Esophagus (tissue), 2 donors: ENCODE measurements around the gene SETDB1. TPM values are rescaled to one million over a fixed set of nuclear protein-coding genes. Genes with fewer than 3 reads are reported as not detected.

Experiments
- H3K27ac ChIP-seq, 2 donors: one replicate each; pipeline ENCODE4 v1.5.1; 2013; ENCODE audit warnings: low read depth in 2 of 2, mild to moderate bottlenecking in 2 of 2, inconsistent platforms in 1 of 2, low read length in 1 of 2, moderate library complexity in 1 of 2
- H3K27me3 ChIP-seq, 2 donors: one replicate each; pipeline ENCODE4 v1.6.1; 2013; ENCODE audit warnings: low read length in 2 of 2, control low read depth in 1 of 2, mild to moderate bottlenecking in 1 of 2; ENCODE audit not compliant: insufficient read depth in 2 of 2, control insufficient read depth in 1 of 2
- H3K36me3 ChIP-seq, 2 donors: one replicate each; pipeline ENCODE4 v1.6.1; 2013; ENCODE audit warnings: low read length in 1 of 2; ENCODE audit not compliant: control insufficient read depth in 2 of 2, insufficient read depth in 2 of 2
- H3K4me1 ChIP-seq, 2 donors: one replicate each; pipeline ENCODE4 v1.6.1; 2013; ENCODE audit warnings: low read length in 1 of 2; ENCODE audit not compliant: control insufficient read depth in 2 of 2, insufficient read depth in 2 of 2
- H3K4me3 ChIP-seq, 2 donors: one replicate each; pipeline ENCODE4 v1.5.1; 2013; ENCODE audit warnings: low read length in 2 of 2, mild to moderate bottlenecking in 2 of 2, low read depth in 1 of 2, moderate library complexity in 1 of 2
- H3K9me3 ChIP-seq, 2 donors: one replicate each; pipeline ENCODE4 v1.6.1; 2013; ENCODE audit warnings: mild to moderate bottlenecking in 2 of 2, low read depth in 1 of 2, low read length in 1 of 2, moderate library complexity in 1 of 2; ENCODE audit not compliant: control insufficient read depth in 2 of 2, insufficient read depth in 1 of 2
- WGBS, 2 donors: extraction: QIAGEN DNeasy Blood & Tissue Kit; methylation state at CpG; one replicate each; pipeline ENCODE4 v1.1.7; 2013; 5-methylcytosine and 5-hydroxymethylcytosine counted together
- polyA plus RNA-seq, 2 donors: library from polyadenylated mRNA; stranded (reverse); fragments of 200-250 nt; gene quantifications; one replicate each; pipeline ENCODE4 v1.2.3, GENCODE V29; 2013
- donor health status: healthy with polysubstance abuse.
- donor health status: Bipolar disorder and iron deficiency.

The SETDB1 gene
- polyA plus RNA-seq, 2 donors, result 14.4 to 17.8 TPM

GRCh38 chr1:151003180-151003579, 77.0 kb downstream of the SETDB1 start:
- Histone ChIP-seq H3K36me3 (peaks cover 10 to 19% of the 10 kb centered on the region in 2 donors), H3K27ac (peak overlapping the region in 1 of 2 donors; percentile 19), H3K4me1 (peaks cover 2 to 8% of the 10 kb centered on the region in 2 donors), H3K4me3 (peak overlapping the region in 1 of 2 donors; percentile 11), H3K9me3 (no peaks in the 10 kb centered on the region), H3K27me3 (no peaks in the 10 kb centered on the region)

DNA sequence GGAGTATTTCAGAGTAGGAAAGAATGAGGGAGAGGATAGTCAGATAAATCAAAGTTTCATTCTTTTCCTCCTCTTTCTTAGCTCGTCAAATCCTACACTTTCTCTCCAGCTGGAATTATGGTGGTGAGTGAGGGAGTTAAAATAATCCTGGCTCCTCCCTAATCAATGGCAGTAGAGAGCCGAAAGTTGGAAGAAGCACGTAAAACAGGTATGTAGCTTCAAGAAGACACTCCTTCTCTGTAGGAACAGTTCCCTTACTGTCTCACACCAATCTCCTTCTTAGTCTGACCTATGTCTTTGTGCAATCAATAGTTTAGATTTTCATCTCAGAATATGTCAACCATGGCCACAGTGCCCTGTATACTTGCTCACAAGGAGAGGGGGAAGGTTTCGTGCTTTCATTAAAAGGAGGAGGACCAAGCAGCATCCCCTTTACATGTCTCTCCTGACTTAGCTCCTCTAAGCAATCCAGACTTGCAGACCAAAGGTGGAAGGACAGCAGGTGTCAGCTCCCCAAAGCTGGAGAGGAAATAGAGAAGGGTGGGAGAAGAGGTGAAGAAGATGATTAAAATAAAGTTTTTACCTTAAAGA, 79.7 kb downstream of the SETDB1 start:
- H3K27me3 ChIP-seq, result no peaks in the 10 kb centered on the region
- peak overlapping the region; percentile 95 for H3K27ac ChIP-seq
- H3K4me1 ChIP-seq, result peaks cover 2 to 8% of the 10 kb centered on the region in 2 donors
- peak overlapping the region; percentile 48 to 79 for H3K4me3 ChIP-seq
- H3K9me3 ChIP-seq, result no peaks in the 10 kb centered on the region
- peaks cover 0 to 8% of the 10 kb centered on the region in 2 donors for H3K36me3 ChIP-seq
- WGBS, 2 donors, result 14 to 15% methylated on average over 4 of the region's 4 CpGs

GRCh38 chr1:151006327-151007052, 80.3 kb downstream of the SETDB1 start, which contains the start of gene MINDY1:
Gene MINDY1 (minus strand): TSS chr1:151006902. CDS start chr1:151002617, 4,285 bp downstream.
- Histone ChIP-seq H3K36me3 (peaks cover 0 to 8% of the 10 kb centered on the region in 2 donors), H3K9me3 (no peaks in the 10 kb centered on the region), H3K27ac (peak within 1 kb of the TSS; percentile 95), H3K4me1 (peaks cover 2 to 8% of the 10 kb centered on the region in 2 donors), H3K4me3 (peak within 1 kb of the TSS; percentile 48 to 79), H3K27me3 (no peaks in the 10 kb centered on the region)
- 1 to 3% methylated on average over 18 of the region's 18 CpGs for WGBS, 2 donors

GRCh38 chr1:151007853-151008243, 81.7 kb downstream of the SETDB1 start:
- Histone ChIP-seq H3K9me3 (no peaks in the 10 kb centered on the region), H3K36me3 (no peaks in the 10 kb centered on the region), H3K27me3 (no peaks in the 10 kb centered on the region), H3K4me3 (peak overlapping the region in 1 of 2 donors; percentile 84), H3K27ac (peak overlapping the region; percentile 95), H3K4me1 (peaks cover 0 to 5% of the 10 kb centered on the region in 2 donors)
- 5 to 14% methylated on average over 4 of the region's 4 CpGs for WGBS, 2 donors

- Histone ChIP-seq H3K27ac (peak within 1 kb of the TSS; percentile 95), H3K27me3 (no peaks in the 10 kb centered on the region), H3K4me1 (peaks cover 0 to 5% of the 10 kb centered on the region in 2 donors), H3K4me3 (peak within 1 kb of the TSS; percentile 84 to 88), H3K9me3 (no peaks in the 10 kb centered on the region), H3K36me3 (peaks cover 0 to 2% of the 10 kb centered on the region in 2 donors)
- WGBS, 2 donors, result 0 to 1% methylated on average over 68 to 69 of the region's 69 CpGs
Observed at GRCh38 chr1:151008244-151009205, 82.4 kb downstream of the SETDB1 start, which contains the start of gene PRUNE1. Gene PRUNE1 (plus strand): TSS chr1:151008449. CDS start chr1:151008633, 184 bp downstream.

GRCh38 chr1:151009206-151009587, 83.0 kb downstream of the SETDB1 start:
- WGBS, 2 donors, result 41 to 42% methylated on average over 3 of the region's 3 CpGs
- Histone ChIP-seq H3K4me3 (peak overlapping the region; percentile 84 to 88), H3K36me3 (peaks cover 0 to 4% of the 10 kb centered on the region in 2 donors), H3K27me3 (no peaks in the 10 kb centered on the region), H3K27ac (peak overlapping the region; percentile 86 to 89), H3K9me3 (no peaks in the 10 kb centered on the region), H3K4me1 (peaks cover 0 to 5% of the 10 kb centered on the region in 2 donors)

- H3K27me3 ChIP-seq, result no peaks in the 10 kb centered on the region
- H3K4me1 ChIP-seq, result peaks cover 0 to 3% of the 10 kb centered on the region in 2 donors
- 95 to 99% methylated on average over 8 of the region's 8 CpGs for WGBS, 2 donors
- no peaks in the 10 kb centered on the region for H3K9me3 ChIP-seq
- no peak overlapping the region for H3K4me3 ChIP-seq
- peaks cover 0 to 4% of the 10 kb centered on the region in 2 donors for H3K36me3 ChIP-seq
- no peak overlapping the region for H3K27ac ChIP-seq
Observed at GRCh38 chr1:151009674-151010345, 83.6 kb downstream of the SETDB1 start.

DNA sequence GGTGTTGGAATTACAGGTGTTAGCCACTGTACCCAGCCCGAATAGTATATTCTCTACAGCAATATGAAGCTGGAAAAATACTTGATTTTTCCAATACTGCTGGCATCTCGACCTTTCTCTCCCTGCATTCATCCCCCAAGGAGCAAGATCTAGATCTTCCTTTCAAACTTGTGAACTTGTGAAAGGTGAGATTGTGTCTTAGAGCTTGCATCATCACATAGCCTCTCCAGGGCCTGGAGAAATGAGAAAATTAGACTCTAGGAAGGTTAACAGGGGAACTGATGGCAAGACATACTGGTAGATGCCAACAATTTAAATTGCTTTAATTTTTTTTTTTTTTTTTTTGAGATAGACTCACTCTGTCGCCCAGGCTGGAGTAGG, 84.2 kb downstream of the SETDB1 start:
- H3K27ac ChIP-seq, result no peak overlapping the region
- H3K9me3 ChIP-seq, result no peaks in the 10 kb centered on the region
- H3K4me3 ChIP-seq, result no peak overlapping the region
- peaks cover 0 to 4% of the 10 kb centered on the region in 2 donors for H3K36me3 ChIP-seq
- no peaks in the 10 kb centered on the region for H3K27me3 ChIP-seq
- H3K4me1 ChIP-seq, result peaks cover 0 to 3% of the 10 kb centered on the region in 2 donors
- 89% methylated on average over 3 of the region's 3 CpGs for WGBS, 2 donors
